Transverse colon (tissue), 4 donors: ENCODE measurements around the gene PLEKHG1.

Experiments
- CTCF ChIP-seq, 5 experiments: fragments of 200-600 bp in 3 of 5; fragments of 450-650 bp in 2 of 5; sonication (generic) in 3 of 5; IDR thresholded peaks; 1 replicate in 2 of 5; 2 replicates in 3 of 5; pipeline ENCODE4 v1.5.1; 2016 to 2017; ENCODE audit warnings: antibody characterized with exemption in 5 of 5, inconsistent platforms in 3 of 5, mild to moderate bottlenecking in 2 of 5, moderate library complexity in 1 of 5
- POLR2AphosphoS5 ChIP-seq, 3 donors: sonication (generic); formaldehyde crosslinking; IDR thresholded peaks; one replicate each; pipeline ENCODE4 v1.6.1; 2016; ENCODE audit warnings: antibody characterized with exemption in 3 of 3

GRCh38 chr6:150619275-150619674, 19.6 kb downstream of the PLEKHG1 start:
- no peak for TF ChIP-seq CTCF (IDR thresholded peaks at IDR 0.05)
- no peak for TF ChIP-seq POLR2AphosphoS5 (IDR thresholded peaks at IDR 0.05)
